HG02852 (cell line): Measurements from ENCODE around the gene MUC13.
"Not testable (repeated sequence)": the region's sequence is repeated elsewhere in the genome, so short reads cannot be mapped to it uniquely, and the experiment has no call there.

ENCODE experiments used
- ATAC-seq: cut with Tn5 transposase; IDR thresholded peaks from one replicate; pipeline ENCODE4 v1.9.1; 2021; ENCODE audit warnings: mild to moderate bottlenecking, moderate library complexity; ENCODE audit not compliant: unreplicated experiment

The MUC13 gene, protein sequence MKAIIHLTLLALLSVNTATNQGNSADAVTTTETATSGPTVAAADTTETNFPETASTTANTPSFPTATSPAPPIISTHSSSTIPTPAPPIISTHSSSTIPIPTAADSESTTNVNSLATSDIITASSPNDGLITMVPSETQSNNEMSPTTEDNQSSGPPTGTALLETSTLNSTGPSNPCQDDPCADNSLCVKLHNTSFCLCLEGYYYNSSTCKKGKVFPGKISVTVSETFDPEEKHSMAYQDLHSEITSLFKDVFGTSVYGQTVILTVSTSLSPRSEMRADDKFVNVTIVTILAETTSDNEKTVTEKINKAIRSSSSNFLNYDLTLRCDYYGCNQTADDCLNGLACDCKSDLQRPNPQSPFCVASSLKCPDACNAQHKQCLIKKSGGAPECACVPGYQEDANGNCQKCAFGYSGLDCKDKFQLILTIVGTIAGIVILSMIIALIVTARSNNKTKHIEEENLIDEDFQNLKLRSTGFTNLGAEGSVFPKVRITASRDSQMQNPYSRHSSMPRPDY

DNA sequence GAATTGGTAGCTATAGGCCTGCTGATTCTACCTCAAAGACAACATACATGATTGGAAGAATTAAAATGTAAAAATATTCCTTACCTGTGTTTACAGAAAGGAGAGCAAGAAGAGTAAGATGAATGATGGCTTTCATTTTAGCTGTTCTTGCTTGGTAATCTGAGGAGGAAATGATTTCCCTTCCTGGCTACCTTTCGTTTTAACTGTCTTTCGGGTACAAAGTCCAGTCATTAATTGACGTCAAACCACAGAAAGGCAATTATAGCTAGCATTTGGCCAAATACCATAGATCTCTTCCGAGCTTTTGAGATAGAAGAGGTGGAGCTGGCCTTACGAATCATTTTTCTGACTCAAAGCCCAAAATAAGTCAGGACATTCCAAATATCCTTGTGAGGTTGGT is at the start of gene MUC13:
Gene MUC13 (minus strand): TSS at position 175 of the 400 bp plus-strand sequence. CDS start 39 bp downstream, at position 136.
- ATAC-seq, result no peak

DNA sequence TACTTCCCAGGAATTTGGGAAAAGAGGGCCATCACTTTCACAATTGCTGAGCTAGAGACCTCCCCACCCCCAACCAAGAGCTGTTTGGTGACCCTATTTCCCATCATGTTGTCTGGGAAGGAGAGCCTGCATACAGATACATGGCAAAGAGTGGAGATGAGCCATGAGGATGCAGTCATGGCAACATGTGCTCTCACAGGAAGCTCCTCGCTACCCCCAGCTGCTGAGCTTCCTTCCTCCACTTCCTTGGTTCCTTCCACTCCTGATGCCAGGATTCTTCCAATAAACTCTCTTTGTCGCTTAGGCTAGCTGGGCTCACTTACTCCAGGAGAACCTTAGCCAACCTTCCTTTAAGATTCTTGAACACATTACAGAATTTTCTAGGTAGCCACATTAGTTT is 48.3 kb upstream of the MUC13 start:
- no peak for ATAC-seq

DNA sequence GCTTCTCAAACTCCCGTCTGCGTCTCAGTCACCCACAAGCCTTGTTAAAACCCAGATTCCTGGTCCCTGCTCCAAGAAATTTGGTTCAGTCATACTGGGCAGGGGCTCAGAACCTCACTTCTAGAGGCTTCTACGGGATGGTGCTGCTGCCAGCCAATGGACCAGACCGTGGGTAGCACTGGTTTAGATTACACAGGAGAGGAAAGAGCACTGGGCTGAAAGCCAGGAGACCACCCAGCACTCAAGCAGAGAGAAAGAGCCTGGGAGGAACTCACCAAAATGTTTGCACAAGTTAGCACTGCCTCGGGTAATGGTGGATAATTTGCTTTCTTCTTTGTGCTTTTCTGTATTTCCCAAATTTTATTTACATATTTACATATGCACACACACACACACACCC is 46.9 kb upstream of the MUC13 start:
- no peak for ATAC-seq

DNA sequence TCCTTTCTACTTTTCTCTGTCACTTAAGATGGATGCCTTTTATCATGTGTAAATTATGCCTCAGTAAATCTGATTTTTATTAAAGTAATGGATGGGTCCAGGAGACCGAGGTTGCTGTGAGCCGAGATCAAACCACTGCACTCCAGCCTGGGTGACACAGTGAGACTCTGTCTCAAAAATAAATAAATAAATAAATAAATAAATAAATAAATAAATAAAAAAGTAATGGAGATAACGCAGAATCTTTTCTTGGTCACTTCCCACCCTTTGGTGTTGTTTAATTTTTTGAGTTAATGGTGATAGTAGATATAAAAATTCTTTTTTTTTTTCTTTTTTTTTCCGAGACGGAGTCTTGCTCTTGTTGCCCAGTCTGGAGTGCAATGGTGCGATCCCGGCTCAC is 44.1 kb upstream of the MUC13 start:
- ATAC-seq, result no peak

DNA sequence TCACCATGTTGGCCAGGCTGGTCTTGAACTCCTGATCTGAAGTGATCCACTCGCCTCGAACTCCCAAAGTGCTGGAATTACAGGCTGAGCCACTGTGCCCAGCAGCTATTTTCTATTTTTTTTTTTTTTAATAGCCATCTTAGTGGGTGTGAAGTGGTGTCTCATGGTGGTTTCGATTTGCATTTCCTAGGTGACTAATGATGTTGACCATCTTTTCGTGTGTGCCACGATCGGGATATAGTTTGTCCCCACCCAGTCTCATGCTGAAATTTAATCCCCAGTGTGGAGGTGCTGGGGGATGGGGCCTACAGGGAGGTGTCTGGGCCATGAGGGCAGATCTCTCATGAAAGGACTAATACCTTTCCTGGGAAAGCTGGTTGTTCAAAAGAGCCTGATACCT is 41.8 kb upstream of the MUC13 start:
- no peak for ATAC-seq

DNA sequence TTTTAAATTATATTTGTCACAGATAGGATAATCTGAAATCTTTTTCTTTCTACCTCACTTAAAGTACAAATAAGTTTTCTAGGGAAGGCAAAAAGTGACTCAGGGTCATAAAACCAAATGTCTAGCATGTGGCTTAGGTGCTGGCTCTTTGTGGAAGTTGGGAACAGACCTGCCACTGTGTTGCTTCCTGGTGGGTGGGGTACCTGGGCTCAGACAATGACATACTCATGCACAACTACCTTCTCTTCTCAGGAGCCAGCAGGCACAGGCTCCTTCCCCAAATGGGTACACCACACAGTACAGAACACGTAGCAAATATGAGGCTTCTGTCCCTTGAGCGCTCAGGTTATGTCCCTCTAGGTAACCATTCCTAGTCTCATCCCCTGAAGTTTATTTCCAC is 40.1 kb upstream of the MUC13 start:
- no peak for ATAC-seq

DNA sequence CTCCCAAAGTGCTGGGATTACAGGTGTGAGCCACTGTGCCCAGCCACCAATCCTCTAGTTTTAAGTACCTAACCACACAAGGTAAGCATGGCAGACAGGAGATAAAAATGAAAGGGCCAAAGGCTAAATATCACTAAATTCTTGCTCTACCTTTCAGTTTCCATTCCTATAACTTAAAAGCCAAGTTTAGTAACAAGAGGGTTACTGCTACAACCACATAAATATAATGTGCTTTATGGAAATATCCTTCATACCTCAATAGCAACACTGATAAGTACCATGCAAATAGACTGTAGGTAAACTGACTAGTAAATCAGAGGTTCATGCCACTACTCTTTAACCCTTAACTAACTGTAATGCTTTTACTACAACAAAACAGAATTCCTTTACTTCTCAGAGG is 38.7 kb upstream of the MUC13 start:
- no peak for ATAC-seq

DNA sequence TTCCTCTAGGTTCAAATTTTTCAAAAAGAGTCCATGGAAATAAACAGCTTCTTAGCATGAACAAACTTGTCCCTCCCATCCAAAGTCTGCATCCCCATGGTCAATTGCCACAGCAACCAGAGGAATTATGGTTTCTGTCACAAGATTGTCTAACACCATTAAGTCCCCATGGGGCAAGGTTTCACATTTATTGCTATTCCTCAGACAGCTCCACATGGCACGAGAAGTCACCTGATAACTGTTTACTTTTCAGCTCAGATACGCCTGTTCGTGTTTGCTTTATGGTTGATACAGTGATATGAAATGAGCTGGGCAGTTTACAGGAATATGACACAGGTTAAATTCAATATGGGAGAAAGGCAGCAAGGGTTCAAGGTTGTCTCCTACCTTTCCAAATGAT is 37.9 kb upstream of the MUC13 start:
- no peak for ATAC-seq

DNA sequence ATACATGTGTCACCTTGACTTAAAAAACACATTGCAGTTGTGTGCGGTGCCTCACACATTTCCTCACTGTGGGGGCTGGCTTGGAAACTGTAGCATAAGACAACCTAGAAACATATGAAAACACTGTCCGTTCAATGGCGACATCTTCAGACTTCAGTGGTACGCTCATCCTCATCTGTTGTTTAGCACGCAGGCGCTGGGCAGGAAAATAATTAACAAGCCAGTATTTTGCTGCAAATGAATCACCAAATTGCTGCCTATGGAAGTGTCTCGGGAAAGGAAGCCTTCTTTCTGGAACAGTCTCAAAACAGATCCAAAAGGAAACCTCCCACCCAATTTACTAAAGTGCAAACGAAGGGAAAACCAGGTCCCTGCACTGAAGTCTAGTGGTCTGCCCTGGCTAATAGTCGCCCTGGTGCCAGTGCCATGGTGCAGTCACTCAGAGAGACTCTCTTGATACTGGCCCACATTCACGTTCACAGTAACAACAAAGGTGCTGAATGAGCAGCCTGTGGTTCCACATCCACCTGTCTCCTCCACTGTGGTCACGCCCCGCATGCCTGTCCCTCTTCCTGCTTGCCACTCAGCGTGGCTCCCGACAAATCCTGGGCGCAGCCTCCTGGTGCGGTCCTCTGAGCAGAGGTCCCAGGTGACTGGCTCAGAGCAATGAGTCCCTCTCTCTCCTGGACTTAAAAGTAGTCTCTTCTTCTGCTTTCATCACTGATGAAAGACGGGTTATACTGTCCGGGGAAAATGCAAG is 35.6 kb upstream of the MUC13 start:
- no peak for ATAC-seq

DNA sequence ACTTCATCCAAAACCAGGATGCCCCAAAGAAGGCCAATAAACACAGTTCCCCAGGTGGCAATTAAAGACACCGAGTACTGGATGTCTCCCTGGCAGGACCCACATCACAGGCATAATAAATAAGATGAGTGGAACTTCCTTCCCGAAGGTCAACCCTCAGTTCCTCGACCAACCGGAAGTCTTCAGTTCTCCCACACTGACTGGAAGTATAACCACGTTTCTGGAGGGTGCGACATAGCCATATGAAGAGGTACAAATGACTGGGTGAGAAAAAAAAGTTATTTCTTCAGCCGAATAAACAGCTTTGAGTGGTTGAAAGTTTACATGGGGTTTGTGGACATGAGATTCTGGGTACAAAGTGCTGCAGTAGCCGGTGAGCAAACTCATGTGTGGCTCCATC is 34.6 kb upstream of the MUC13 start:
- no peak for ATAC-seq

DNA sequence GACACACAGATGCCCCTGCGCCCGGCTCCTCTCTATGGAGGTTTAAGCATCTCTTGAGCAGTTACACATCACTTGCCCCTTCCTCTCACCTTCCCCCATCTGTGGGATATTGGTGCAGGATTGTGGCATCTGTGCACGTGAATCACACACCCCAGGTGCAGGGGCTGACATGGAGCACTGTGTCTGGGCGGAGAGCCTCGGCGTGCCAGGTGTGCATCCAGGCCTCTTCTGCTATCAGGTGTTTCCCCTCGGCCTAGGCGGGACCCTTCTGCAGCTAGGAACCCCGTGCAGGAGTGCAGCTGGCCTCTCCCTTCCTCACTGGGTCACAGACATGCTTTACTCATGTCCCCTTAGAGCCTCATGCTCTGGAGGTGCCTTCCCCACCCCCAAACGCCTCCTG is 33.4 kb upstream of the MUC13 start:
- ATAC-seq, result no peak

DNA sequence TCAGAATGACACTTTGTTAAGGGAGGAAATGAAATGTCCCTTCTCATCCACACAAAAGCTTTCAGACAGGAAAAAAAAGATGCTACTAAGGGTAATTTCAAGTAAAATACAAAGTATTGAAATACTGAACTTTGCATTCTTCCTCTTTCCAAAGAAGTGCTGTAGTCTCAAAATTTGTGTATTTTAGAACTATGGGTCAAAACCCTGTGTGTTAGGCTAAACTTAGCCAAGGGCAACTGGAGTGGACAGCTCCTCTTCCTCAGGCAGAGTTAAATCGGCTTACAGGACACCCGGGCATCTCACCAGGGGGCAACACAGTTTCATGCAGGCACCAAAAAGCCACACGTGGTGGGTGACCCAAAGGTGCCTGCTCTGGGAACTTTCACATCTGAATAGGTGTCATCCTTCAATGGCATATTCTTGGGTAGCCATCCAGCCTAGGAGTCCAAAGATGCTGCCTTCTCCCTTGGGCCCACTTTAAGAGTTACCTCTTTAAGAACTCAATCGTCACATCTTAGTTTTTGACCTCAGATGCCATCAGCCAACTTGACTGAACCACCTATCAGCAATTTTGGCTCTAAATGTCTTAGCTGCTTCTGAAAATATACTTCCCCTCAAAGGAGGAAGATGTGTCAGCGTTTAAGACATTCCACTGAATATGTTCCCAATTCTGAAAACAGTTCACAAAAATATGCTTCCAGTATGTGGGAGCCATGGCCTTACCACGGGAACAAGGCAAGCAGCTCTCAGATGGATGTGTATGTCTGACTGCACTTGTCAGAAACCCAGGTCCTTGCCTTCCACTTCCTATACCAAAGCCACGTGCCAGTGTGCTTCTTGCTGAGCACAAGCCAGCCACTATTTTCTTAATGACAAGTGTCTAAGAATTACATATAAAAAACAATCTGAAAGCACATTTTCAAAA is 32.2 kb upstream of the MUC13 start:
- ATAC-seq, result no peak

DNA sequence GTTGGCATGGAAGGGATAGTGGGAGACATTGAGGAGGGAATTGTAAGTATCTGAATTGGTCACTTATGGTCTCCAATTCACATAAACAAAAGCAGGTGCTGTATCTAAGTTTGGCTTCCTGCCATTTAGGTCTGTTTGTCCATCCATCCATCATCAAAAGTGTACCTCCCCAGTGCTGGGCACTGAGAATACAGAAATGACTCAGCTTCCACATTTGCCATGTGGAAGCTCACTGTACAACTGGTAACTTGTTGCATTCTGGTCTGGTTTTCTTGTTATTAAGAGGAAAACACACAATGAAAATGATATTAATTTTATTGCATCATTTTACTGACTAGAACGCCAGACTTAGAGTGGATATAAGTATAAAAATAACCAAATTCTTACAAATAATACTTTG is 30.9 kb upstream of the MUC13 start:
- no peak for ATAC-seq

DNA sequence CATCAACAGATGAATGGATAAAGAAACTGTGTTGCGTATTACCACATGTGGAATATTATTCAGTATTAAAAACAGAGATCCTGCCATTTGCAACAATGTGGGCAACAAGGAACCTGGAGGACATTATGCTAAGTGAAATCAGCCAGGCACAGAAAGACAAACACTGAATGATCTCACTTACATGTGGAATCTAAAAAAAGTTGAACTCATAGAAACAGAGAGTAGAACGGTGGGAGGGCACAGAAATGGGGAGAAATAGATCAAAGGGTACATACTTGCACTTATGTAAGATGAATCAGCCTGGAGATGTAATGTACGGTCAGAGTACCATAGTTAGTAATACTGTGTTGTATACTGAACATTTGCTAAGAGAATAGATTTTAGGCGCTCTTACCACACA is 29.8 kb upstream of the MUC13 start:
- no peak for ATAC-seq

DNA sequence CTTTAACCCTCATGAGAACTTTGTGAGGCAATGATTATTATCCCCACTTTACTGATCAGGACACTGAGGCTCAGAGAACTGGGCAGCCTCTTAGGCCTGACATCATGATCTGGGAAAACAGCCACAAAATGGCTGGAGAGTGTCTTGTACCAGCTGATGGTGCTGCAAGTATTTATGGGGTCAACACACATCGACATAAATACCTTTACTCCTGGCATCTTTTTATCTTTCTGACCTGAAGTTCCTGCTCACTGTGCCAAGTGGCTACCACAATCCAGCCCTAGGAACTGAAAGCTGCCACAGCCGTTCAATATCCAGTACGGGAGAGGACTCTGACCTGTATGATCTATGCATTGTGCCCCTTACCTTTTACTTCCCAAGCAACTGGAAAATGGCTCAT is 29.2 kb upstream of the MUC13 start:
- ATAC-seq, result no peak

DNA sequence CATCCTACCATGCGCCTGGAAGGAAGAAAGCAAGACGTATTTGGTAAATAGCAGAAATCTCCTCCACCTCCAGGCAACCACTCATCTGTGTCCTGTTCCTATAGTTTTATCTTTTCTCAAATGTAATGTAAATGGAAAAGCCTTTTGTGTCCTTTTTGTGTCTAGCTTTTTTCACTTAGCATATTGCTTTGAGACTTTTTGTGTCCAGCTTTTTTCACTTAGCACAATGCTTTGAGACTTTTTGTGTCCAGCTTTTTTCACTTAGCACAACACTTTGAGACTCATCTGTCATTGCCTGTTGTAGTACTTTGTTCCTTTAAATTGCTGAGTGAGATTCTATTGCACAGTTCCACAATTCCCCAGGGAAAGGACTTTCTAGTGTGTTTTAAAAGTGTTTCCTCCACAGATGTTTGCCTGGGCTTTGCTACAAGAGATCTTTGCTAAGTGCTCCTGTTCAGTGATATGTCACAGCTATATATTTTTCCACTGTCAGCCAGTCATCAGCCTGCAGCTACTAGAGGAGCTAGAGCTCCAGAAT is 27.9 kb upstream of the MUC13 start:
- ATAC-seq, result no peak

DNA sequence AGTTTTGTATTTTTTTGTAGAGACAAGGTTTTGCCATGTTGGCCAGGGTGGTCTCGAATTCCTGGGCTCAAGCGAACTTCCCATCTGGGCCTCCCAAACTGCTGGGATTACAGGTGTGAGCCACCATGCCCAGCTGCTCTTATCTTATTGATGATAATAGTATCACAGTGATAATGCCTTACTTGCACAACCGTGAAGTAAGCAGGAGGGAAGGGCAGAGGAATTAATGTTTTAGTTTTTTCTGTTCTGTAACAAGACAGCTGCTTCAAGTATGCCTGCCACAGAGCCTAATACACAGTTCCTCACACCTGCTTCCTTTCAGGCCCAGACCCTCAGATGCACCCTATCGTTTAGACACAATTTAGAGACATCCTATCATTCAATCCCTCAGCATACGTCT is 26.1 kb upstream of the MUC13 start:
- no peak for ATAC-seq

DNA sequence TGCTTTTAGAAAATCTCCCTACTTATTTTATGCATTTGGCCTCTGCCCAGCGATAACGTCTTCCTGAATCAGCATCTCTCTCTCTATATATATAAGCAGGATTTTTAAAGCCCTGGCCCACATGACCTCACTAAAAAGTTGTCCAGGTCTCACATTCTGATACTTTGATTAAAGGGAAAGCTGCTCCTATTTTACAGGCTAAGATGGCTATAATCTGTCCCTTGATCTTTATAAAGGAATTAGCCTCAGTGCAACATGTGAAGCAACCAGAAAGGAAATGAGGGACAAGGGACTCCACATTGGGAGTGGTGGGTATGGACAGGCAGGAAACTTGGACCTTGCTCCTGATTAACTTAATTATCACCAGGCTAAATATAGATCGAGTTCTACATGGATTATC is 25.6 kb upstream of the MUC13 start:
- ATAC-seq, result no peak

DNA sequence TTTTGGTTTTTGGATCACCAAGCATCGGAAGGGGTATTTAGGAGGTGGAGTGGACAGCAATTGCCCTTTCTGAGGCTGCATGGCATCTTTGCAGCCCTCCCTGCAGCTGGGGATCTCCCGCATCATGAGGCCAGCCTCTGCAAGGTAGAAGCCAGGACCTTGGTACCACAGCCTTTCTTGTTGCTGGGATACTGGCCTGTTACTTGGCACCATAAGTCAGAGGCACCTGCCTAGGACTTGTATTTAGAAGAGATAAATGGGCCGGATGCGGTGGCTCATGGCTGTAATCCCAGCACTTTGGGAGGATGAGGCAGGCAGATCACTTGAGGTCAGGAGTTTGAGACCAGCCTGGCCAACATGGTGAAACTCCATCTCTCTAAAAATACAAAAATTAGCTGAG is 23.4 kb upstream of the MUC13 start:
- ATAC-seq, result not testable (repeated sequence)

DNA sequence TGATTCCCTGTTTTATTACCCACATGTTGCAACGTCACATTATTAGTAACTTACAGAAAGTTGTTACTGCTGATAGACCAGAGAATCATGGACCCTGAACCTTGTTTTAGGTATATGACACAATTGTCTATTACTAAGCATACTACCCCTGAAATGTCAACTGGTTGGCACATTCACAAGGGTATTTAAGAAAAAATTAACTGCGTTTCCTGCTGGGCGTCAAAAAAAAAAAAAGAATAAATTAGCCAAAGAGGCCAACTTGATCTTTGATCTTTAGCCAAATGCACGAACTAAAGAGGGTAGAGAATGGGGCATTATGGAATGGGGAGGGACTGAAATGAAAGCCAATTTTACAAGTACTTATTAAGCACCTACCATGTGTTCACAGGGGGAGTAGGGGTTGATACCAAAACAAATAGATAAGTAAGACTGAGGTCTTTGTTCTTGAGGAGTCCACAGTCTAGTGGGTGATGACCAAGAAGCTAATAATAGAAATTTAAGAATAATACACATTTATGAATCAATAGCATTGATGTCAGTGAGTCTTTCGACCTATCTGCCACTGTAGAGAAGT is 17.8 kb upstream of the MUC13 start:
- no peak for ATAC-seq
